GM18502 (cell line): ENCODE data around the gene NOX3.
A peak's percentile ranks its signal among the peaks of the same experiment; 100 is the strongest.
"Not testable (repeated sequence)": the region's sequence is repeated elsewhere in the genome, so short reads cannot be mapped to it uniquely, and the experiment has no call there.

Experiments used
- ATAC-seq: cut with Tn5 transposase; IDR thresholded peaks from one replicate; pipeline ENCODE4 v1.9.1; 2021; ENCODE audit warnings: mild to moderate bottlenecking; ENCODE audit not compliant: unreplicated experiment, poor library complexity

Gene NOX3

DNA sequence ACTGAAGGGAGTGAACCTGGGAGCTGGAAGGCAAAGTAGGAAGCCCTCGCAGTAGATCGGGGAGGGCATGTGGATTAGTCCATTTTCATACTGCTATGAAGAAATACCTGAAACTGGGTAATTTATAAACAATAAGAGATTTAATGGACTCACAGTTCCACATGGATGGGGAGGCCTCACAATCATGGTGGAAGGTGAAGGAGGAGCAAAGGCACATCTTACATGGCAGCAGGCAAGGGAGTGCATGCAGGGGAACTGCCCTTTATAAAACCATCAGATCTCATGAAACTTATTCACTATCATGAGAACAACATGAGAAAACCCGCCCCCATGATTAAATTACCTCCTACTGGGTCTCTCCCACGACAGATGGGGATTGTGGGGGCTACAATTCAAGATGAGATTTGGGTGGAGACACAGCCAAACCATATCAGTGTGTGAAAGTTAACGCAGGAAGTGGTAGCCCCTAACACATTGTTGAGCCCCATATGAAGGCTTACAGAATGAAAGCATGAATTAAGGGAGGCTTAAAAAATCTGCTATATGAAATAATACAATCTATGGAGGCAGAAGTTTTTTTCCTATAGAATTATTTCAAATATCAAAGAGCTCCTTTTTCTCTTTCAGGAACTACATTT lies 15.5 kb upstream of the NOX3 start:
- not testable (repeated sequence) for ATAC-seq

DNA sequence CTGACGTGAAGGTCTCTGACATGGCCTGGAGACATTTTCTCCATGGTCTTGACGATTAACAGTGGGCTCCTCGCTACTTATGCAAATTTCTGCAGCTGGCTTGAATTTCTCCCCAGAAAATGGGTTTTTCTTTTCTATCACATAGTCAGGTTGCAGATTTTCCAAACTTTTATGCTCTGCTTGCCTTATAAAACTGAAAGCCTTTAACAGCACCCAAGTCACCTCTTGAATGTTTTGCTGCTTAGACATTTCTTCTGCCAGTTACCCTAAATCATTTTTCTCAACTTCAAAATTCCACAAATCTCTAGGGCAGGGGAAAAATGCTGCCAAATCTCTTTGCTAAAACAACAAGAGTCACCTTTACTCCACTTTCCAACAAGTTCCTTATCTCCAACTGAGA lies 12.9 kb upstream of the NOX3 start:
- not testable (repeated sequence) for ATAC-seq

- no peak for ATAC-seq
Measured at GRCh38 chr6:155466539-155466938, 10.9 kb upstream of the NOX3 start.

GRCh38 chr6:155461556-155461955 lies 5.9 kb upstream of the NOX3 start:
- ATAC-seq: no peak

DNA sequence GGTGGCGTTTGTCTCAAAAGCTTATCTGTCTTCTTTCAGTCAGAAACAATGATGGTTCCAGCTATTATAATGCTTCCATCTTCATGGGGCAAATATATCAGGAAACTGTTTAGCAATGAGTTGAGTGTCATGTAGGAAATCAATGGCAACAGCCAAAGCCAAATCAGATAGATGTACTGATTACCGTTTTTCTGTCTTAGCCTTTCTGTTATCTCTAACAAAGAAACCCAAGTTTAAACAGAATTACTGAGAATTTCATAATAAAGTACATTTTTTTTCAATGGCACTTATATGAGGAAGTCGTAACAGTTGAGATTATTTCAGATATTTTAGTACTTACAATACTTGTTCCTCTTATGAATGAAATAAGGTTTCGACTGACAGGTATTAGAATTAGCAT lies 1.2 kb downstream of the NOX3 start:
- ATAC-seq: no peak

DNA sequence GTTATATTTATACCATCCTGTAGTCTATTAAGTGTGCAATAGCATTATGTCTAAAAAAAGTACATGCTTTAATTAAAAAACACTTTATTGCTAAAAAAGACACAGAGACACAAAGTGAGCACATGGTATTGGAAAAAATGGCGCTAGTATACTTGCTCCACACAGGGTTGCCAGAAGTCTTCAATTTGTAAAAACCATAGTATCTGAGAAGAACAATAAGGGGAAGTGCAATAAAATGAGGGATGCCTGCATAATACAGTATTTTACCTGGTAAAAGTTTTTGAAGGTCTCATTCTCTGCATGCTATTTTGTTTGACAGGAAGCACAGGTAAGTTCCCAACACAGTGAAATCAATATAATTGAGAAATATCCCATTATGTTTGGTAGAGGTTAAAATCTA lies 1.6 kb downstream of the NOX3 start:
- no peak for ATAC-seq

DNA sequence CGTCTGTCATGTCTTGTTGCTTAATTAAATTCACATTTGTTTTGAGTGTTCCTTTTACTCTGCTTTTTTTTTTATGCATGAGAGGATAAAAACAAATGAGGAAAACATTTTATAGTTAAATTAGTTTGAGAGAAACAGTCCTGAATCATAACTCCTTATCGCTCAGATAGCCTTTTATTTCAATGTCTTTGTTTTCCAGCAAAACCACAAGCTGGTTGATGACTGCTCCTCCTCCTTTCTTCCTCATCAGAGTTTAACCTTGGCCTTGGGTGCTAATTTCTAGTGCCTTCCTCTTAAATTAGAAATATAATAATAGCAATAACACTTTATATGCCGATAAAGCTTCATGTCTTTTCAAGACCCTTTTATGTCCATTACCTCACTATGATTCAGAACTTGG lies 3.1 kb downstream of the NOX3 start:
- ATAC-seq: no peak

DNA sequence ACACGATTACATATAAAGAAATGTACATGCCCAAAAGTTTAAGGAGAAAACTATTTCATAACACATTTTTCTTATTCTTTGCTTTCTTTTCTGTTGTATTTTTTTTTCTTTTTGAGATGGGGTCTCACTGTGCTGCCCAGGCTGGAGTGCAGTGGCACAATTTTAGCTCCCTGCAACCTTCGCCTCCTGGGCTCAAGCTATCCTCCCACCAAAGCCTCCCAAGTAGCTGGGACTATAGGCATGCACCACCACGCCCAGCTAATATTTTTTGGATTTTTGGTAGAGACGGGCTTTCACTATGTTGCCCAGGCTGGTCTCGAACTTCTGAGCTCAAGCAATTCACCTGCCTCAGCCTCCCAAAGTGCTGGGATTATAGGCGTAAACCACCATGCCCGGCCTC lies 4.1 kb downstream of the NOX3 start:
- not testable (repeated sequence) for ATAC-seq

- no peak for ATAC-seq
Measured at GRCh38 chr6:155450240-155450581, 5.4 kb downstream of the NOX3 start.

- ATAC-seq: no peak
Measured at GRCh38 chr6:155449450-155450239, 6.0 kb downstream of the NOX3 start.

DNA sequence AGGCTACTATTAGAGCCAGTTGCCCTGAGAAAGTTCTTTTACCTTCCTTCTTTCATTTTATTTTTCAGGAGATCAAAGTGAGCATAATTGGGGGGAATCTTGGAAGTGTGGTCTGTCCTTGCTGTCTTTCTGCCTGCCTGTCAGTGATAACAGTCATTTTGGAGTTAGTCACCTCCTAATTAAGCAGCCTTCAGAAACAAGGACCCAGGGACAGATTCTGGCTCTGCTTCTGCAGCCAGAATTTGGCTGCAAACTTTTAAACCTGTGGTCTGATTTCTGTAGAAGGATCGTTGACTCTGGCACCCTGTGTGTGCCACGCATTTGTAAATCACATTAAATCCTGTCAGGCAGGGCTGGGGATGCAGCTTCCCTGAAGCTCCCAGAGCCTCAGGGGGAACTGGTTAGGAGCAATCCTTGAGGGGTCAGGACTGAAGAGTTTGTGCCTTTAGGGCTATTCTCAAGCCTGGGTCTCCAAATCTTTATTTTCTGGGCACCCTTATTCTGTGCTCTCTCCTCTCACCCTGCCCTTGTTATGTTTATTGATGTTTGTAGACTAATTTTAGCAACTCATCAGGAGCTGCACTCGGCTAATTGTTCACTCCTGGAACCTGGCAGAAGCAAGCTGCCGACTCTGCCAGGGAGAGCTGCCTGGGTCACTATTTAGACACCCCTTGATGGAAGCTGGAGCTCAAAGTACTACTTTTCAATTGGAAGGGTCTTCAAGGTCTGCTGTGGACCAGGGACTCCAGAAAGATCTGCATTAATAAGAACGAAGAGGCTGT lies 6.8 kb downstream of the NOX3 start:
- ATAC-seq: no peak

GRCh38 chr6:155447949-155448348 lies 7.7 kb downstream of the NOX3 start:
- ATAC-seq: no peak

- no peak for ATAC-seq
Measured at GRCh38 chr6:155444952-155445903, 10.4 kb downstream of the NOX3 start.

- ATAC-seq: no peak
Measured at GRCh38 chr6:155444120-155444917, 11.3 kb downstream of the NOX3 start.

- ATAC-seq: no peak
Measured at GRCh38 chr6:155443168-155443567, 12.5 kb downstream of the NOX3 start.

DNA sequence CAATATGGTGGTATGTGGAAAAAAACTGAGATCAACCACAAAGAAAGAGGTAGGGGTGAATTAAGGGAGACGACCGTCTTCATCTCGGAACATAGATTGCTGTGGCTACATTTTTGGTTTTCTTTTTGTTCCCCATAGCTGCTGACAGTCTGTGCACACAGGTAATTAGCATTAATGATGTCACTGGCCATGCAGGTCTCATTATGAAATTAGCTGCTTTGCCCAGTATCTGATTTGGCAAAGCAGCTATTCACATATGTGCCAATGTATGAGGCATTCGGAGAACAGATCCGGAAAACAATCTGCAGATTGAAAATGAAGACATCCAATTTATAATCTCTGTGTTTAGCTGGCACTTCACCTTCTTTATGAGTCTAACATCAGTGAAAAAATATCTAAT lies 13.1 kb downstream of the NOX3 start:
- ATAC-seq: no peak

DNA sequence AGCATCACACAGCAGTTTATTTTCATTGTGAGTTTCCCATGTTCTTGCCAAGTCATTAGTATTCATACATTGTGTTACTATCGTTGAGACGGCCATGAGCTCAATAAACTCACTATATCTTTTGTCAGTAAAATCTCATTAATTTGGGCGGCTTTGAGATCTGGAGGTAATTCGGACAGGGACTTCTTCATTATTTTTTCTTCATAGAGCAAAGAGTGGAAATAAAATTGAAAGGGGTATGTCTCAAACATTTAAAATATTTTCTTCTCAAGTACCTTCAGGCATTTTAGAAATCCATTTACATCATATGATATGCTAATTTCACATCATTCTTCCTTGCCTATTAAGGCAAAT lies 14.6 kb downstream of the NOX3 start:
- no peak for ATAC-seq

DNA sequence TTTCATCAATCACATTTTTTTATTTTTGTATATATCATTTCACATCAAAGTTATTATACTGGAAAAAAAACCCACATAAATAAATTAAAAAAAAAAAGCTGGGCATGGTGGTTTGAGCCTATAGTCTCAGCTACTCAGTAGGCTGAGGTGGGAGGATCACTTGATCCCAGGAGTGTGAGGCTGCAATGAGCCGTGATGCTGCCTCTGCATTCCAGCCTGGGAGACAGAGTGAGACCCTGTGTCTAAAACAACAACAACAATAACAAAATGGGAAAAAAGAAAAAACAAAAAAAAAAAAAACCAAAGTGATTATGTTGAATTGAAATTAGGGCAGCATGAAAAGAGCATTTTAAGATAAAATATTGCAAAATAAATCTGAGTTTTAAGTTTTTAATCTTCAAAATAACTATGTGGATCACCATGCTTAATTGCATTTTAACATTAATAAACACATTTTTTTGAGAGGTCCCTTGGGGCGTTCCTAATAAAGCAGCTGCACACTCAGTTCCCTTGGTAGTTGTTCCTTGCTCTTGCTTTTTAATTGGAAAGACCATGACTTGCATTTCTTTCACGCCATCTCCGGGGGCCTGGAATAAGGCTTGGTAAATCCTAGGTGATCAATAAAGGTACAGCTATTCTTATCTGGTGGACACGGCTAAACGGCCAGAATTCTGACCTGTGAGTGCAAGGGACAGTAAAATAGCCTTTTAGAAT lies 15.1 kb downstream of the NOX3 start:
- ATAC-seq: no peak

DNA sequence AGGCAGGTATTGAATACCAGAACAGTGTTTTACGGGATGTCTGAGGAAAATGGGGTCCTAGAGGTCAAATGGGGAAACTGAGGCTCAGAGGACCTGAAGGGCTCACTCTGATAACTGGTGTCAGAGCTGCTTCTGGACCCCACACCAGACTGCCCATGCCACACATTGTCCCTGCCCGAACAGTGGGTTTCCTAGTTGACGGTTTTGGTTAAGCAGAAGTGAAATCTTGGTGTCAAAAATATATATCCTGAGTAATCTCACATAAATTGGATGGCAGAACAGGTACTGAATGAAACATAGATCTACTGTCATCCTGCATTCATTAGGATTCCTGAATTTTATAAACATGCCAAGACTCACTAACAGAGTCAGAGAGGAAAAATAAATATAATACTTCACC lies 16.3 kb downstream of the NOX3 start:
- ATAC-seq: peak; percentile 77
